ENCODE results near the gene G6PC2.

- TF ChIP-seq CTCF (IDR thresholded peaks at IDR 0.05) (no peak), POLR2A (IDR thresholded peaks at IDR 0.05) (no peak), EP300 (IDR thresholded peaks at IDR 0.05) (no peak)
These were observed 40.2 kb downstream of the G6PC2 start for GRCh38 chr2:168941297-168941696.

All from stomach (tissue), 4 donors.